OCI-M1 (cell line): Measurements from ENCODE around the gene CLEC2D.
"Not testable (repeated sequence)": the region's sequence is repeated elsewhere in the genome, so short reads cannot be mapped to it uniquely, and the experiment has no call there.

ENCODE experiments used
- DNase-seq: peaks from one replicate; lab custom pipeline; 2025; lab: John Stamatoyannopoulos, UW

CLEC2D gene

DNA sequence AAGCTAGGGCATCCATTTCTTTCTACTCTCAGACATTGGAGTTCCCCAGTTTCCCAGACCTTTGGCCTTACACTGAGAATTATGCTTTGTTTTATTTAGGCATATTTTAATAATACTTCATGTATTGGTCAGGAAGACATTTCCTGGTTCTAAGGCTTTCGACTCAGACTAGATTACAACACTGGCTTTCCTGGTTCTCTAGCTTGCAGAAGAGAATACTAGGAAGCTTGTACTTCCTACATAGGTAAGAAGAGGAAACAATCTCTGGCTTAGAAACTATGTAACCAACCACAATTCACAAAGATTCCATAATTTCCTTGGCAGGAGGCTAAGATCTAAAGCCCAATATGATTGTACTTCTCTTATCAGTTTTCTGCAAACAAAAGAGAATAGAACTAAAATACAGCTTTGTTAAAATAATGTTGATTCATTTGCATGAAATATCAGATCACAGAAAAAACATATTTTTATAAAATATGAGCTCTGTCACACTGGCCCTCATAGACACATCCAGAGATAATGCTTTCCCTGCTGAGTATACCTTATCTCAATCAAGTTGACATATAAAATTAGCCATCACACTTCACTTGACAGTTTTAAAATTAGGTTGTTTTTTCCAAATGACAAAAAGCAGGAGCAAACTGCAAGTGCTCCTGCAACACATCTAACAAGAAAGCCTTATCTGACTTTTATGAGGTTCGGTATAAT lies 30.5 kb downstream of the CLEC2D start:
- no peak for DNase-seq

DNA sequence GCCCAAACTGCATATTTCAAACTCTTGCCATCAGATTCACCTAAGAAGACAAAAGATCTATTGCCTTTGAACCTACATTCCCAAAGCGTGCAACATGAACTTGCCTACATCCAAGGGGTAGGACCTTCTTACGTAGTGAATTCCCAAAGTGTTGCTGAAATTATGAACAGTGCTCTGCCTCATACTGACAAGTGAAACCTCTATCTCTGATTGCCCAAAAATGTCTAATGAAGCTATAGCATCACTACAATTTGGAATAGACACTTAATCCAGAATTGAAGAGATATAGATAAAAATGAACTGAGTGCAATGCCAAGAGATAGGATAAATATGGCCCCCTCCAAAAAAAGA lies 31.1 kb downstream of the CLEC2D start:
- no peak for DNase-seq

DNA sequence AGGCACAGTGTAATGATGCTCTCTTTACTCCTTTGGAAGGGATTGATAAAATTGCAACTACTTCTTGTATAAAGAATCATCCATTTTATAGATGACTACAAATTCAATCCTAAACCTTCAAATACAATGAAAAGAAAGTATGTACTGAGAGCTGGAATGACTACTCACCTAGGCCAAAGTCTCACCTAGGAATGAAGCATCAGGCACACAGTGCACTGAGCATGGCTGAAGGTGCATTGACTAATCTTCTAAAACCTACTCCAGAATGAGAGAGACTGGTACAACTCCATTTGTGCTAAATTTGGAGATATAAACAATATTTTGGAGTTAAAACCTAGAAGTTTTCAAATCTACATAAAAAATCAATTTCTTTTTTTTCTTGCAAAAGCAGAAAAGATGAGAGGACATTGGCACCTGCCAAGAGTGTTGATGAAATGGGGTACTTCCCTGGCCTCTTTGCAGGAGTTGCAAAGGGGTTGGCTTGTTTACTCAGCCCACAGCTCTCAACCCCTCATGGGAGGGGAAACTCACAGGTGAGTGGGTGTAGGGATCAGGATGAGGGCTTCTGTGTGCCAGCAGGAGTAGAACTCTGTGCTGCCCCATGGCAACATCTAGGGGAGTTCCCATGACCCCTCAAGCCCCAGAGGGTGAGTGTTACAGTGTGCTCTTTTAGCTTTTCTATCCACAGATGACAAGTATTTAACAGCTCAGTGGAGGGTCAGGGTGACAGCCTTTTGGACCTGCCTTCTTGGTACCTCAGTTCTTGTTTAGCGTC lies 32.1 kb downstream of the CLEC2D start:
- no peak for DNase-seq

DNA sequence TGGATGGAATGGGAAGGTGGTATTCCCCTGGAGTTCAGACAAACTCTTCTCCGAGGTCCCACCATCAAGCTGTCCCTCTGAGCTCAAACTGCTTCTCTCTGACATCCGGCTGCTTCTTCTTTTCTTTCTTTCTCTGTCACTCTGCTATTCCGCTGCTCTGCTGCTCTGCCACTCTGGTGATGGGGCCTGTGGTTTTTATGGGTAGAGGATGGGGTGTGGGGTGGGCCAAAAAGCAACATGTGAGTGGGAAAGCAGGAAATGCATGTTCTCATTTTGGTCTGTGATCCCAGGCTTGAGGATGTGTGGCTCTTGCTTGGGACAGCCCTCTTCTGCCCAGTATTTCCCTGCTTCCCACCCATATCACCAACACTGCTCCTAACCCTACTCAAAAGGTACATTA lies 32.7 kb downstream of the CLEC2D start:
- no peak for DNase-seq

DNA sequence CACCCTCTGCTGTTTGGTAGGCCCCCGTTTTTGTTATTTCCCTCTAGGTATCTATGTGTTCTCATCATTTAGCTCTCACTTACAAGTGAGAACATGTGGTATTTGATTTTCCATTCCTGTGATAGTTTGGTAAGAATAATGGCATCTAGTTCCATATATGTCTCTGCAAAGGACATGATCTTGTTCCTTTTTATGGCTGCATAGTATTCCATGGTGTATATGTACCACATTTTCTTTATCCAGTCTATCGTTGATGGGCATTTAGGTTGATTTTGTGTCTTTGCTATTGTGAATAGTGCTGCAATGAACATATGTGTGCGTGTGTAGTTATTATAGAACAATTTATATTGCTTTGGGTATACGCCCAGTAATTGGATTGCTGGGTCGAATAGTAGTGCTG lies 35.0 kb downstream of the CLEC2D start:
- DNase-seq = not testable (repeated sequence)

DNA sequence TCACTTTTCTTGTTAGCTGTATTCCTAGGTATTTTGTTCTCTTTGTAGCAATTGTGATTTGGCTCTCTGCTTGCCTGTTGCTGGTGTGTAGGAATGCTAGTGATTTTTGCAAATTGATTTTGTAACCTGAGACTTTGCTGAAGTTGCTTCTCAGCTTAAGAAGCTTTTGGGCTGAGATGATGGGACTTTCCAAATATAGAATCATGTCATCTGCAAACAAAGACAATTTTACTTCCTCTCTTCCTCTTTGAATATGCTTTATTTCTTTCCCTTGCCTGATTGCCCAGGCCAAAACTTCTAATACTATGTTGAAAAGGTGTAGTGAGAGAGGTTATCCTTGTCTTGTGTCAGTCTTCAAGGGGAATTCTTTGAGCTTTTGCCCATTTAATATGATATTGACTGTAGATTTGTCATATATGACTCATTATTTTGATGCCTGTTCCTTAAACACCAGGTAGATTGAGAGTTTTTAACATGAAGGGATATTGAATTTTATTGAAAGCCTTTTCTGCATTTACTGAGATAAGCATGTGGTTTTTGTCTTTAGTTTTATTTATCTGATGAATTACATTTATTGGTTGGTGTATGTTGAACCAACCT lies 36.7 kb downstream of the CLEC2D start:
- DNase-seq = no peak

DNA sequence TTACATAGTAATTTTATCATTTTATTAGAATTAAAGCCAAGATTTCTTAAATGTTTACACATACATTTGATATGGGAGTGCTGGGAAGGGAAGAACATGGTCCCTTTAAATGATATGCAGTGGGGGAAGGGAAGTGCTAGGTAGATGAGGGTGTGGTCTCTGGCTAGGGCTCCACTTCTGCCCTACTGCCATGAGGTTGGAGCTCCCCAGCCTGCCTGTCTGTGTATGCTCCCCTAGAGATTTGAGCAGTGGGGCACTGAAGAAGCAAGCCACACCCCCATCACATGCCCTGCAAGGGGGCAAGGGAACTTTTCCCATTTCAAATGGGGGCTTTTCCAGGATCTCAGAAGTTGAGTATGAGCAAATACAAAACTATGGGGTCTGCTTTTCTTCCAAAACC lies 37.8 kb downstream of the CLEC2D start:
- peak; percentile 28 for DNase-seq

DNA sequence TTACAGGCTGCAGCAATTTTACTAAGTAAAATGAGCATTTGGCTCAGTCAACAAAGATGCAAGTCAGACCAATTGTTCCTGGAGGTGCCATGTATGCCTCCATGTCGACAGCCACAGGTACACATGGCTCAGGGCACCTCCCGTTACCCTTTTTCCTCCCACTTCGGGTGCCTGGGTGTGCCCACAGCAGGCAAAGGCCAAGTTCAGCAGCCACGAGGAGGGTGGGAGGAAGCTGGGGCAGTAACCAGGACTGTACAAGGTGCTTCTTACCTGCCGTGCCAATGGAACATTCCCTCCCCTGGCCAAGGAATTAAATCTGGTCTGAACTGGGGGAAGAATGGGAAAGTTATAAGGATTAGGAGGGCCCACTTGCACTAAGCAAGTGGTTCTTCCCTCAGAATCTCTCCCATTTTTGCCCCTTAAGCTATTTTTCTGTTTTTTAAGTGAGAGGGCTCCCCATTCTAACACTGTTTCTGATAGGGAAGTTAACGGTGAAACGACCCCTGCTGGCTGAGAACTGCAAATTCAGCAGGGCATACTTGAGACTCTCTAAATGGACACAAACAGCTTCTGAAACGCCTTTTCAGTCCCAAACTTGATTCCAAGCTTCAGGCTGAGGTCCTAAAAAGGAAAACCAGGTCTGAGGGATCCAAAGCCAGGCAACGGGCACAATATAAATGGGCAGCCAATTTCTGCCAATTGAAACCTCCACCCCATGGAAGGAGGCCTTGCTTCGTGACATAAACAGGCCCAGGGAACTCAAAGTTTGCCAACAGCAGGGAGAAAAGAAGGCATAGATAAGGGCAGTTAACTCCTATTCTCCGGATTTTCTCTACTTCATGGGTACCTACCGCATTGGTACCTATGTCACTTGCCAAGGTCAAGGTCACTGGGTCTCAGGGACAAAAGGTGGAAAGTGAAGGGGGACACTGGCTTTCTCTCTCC lies 38.6 kb downstream of the CLEC2D start:
- peak; percentile 74 for DNase-seq

DNA sequence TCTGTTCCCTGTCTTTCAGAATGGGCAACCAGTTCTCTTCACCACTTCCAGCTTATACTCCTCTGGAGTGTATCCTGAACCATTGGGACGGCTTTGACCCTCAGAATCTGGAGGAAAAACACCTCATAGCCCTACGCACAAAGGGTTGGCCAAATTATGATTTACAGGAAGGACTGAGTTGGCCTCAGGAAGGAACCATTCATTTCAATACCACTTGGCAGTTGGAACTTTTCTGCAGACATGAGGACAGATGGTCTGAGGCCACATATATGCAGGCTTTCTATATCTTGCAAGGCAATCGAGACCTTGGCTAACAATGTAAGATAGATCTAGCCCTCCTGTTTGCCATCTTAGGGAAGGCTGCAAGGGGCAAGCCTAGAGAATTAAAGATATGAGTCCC lies 39.3 kb downstream of the CLEC2D start:
- DNase-seq = no peak

DNA sequence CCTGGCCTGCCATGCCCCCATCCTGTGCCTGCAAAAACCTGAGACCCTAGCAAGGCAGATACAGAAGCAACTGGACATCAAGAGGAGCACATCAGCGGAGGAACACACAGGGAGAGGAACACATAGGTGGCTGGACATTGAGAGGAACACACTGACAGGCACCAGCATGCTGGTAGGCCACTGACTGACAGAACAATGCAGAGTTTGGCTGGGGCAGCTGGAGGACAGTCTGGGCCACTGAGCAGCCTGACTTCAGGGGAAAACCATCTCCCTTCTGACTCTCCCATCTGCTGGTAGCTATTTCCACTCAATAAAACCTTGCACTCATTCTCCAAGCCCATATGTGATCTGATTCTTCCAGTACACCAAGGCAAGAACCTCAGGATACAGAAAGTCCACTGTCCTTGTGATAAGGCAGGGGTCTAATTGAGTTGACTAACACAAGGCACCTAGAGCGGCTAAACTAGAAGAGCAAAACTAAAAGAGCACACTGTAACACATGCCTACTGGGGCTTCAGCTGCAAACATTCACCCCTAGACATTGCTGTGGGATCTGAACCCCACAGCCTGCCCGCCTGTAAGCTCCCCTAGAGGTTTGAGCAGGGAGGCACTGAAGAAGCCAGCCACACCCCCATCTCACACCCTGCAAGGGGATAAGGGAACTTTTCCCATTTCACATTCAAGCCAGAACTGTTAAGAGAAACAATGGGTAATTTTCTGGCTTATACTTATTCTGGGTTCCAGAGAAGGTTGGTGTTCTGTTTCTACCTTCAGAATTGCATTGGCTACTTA lies 41.3 kb downstream of the CLEC2D start:
- no peak for DNase-seq

DNA sequence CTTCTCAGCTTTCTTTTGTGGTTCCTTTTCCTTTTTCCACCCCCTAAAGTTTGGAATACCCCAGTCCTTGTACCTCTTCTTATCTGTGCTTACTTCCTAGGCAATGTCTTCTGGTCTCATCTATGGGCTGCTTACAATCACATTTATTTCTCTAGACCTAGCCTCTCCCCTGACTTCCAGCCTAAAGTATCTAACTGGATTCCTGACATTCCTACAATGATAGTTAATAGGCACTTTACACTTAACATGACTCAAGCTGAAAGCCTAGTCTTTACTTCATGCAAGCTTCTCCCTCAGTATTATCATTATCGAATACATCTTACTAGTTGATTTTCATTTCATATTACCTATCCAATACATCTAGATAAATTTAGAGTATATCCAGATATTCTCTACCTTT lies 42.2 kb downstream of the CLEC2D start:
- no peak for DNase-seq

DNA sequence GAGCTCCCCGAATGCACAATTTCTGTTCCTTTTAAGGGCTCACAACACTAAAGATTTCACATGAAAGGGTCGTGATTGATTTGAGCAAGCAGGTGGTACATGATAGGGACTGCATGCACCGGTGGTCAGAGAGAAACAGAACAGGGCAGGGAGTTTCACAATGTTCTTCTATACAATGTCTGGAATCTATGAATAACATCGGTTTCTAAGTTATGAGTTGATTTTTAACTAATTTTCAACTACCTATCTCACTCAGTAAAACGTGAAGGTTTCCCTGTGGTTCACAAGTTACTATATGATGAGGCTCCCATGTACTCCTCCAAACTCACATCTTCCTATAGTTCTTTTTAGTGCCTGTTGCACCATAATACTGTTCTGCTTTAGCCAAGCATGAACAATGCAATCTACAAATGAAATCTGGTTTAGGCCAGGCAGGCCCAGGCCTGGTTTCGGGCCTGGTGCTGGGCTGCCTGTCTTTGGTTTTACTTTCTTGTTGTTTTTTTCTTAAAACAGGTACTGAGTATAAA lies 43.6 kb downstream of the CLEC2D start:
- not testable (repeated sequence) for DNase-seq

DNA sequence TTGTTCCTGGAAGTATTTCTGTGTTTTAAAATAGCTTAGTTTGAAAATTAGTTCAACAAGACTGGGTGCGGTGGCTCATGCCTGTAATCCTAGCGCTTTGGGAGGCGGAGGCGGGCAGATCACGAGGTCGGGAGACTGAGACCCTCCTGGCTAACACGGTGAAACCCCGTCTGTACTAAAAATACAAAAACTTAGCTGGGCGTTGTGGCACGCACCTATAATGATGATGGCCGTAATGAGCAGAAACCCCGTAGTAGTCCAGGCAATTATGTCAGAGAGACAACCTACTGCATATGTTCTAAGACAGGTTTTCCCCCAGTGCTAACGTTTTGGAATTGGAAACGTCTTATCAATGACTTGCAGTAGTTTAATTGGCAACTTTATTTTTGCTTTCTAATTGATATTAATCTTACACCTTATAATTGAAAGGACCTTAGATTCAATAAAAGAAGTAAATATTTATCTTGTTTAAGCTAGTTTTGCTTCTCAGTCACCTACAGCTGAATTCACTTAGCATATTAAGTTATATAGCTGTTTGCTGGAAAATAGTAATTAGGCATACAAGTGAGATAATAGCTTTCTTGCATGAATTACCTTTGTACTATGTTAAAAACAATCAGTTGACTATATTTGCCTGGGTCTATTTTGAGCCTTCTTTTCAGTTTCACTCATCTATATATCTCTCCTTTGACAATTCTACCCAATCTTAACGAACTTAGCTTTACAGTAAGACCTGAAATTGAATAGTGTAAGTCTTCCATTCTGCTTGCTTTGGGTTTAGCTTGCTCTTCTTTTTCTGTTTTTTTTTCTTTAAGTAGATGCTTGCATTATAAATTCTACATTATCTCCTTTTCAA lies 47.8 kb downstream of the CLEC2D start:
- DNase-seq = no peak

DNA sequence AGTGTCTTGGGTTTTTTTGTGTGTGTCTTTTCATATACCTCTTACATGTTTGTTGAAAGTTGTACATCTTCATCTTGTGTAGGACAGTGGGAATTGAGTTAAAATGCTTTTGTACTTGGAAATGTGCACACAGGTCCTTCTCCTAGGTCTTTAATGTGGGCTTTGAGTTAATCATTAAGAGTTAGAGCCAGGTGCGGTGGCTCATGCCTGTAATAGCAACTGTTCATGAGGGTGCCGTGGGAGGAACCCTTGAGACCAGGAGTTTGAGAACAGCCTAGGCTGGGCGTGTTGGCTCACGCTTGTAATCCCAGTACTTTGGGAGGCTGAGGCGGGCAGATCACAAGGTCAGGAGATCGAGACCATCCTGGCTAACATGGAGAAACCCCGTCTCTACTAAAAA lies 49.5 kb downstream of the CLEC2D start:
- DNase-seq = no peak

DNA sequence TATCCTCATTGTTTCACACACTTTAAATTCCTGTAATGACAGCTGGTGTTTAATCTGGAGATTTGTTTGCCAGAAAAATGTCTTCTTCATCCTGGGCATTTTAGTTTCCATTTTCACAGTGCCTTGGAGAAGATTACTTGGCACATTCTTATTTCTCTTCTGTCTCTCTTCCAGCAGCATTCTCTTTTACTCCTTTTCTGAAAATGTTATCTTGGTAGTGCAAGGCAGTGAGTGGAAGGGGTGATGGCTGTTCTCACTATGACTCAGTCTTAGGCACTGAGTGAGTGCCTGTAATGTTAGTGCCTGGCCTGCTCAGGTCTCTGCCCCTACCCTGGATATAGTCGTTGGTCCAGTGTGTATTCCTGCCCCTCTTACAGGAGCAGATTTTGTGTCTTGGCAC lies 50.3 kb downstream of the CLEC2D start:
- DNase-seq = no peak

DNA sequence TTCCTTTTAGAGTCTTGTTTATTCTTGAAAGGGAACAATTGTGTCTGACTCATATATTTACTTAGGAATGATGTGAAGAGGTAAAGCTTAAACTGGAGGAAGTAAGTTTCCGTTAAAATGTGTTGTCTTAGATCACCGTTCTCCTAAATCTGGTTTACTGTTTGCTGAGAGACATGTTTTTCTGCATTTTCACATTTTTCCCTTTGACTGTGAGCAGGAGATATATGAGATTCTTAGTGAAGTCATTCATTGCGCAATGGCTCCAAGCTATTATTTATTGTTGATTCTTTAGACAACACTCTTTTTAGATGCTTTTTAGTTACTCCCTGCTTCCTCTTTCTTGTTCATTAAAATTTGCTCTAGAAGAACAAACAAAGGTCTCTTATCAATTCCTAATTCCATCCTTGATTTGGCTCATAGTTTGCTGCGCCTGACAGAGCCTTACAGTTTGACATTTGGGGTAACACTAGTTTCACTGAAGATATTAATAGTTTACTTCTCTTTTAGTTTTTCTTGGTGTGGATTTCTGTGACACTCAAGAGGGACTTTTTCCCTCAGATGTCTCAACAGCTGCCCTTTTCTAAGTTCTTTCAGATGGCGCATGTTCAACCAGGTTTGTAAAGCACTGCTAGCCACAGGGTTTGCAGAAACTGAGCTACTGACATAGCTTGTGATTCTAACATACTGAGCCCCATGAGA lies 52.0 kb downstream of the CLEC2D start:
- peak; percentile 55 for DNase-seq

DNA sequence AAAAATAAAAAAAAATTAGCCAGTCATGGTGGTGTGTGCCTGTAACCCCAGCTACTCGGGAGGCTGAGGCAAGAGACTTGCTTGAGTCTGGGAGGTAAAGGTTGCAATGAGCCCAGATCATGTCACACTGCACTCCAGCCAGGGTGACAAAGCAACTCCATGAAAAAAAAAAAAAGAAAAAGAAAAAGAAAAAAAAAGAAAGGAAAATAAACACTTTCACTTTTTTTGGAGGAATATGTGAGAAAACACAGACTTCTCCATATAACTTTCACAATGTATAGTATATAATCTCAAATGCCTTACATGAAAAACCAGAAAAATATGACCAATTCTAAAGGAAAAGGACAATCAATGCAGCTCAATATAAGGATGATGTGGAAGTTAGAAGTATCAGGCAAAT lies 54.5 kb downstream of the CLEC2D start:
- no peak for DNase-seq

DNA sequence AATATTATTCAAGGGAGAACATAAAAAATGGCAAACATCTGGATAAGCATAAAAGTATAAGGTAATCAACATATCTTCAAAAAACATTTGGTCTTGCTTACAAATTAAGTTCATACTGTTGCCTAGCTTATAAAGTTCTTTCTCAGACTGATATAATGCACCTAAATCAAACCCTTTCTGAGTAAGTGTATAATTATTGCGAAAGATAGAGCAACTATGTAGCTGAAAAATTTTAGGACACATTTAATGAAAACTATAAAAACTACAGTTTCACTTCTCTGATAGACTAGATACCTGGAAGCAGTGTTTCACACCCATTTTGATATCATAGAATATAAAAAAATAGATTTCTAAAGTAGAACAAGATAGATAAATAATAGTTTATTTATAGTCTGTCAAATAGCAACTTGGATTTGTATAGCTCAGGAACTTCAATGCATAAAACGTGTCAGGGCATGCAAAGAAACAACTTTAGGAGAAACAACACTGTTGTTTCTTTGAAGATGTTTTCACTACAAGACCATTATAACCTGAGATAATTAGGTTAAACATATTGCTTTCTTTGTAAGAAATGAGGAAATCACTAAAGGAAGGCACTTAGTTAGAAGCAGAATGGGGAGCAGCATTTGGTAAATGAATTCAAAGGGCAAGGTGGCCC lies 55.8 kb downstream of the CLEC2D start:
- DNase-seq = no peak

DNA sequence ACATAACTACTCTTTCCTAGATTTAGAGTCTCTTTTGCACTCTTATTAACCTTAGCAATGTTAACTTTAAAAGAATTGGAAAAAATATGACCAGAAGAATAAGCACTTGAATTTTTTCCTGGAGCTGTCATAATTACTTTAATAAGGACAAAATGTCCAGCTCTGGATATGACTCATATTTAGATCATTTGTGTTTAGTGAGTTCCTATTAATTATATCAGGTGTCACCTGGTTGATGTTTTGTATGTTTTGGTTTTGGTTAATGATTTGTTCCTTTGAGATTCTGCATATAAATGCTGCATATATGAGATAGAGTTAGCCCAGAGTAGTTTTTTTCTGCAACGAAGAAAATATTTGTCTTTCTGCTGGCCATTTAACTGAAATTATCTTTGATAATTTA lies 58.3 kb downstream of the CLEC2D start:
- DNase-seq = no peak
